Pancreas (tissue), 10 donors: ENCODE data around the gene IDI1. TPM values are rescaled to one million over a fixed set of nuclear protein-coding genes. Genes with fewer than 3 reads are reported as not detected.

Experiments
- ATAC-seq, 4 donors: fragments of 200-7000 bp; cut with Tn5 transposase; one replicate each; pipeline versions ENCODE4 v1.8.0 to v1.9.1; 2020; ENCODE audit warnings: mild to moderate bottlenecking in 4 of 4, moderate library complexity in 4 of 4
- DNase-seq, 6 donors: peaks; one replicate each; pipeline ENCODE4 v3.0.0-alpha.2; 2020
- FAIRE-seq: peaks from 2 replicates; lab custom pipeline; 2012; peaks lifted over from hg19 to GRCh38; lab: Jason Lieb, UNC
- H3K27ac ChIP-seq, 4 donors: fragments of 200-600 bp; sonication (generic); 1 replicate in 3 of 4; 2 replicates in 1 of 4; pipeline versions ENCODE4 v1.5.0 to v1.8.0; 2020
- H3K27me3 ChIP-seq, 4 donors: fragments of 200-600 bp; one replicate each; pipeline ENCODE4 v1.8.0; 2021
- H3K36me3 ChIP-seq, 3 donors: fragments of 200-600 bp; sonication (generic) in 1 of 3; one replicate each; pipeline versions ENCODE4 v1.5.0 to v1.8.0; 2020 to 2021
- H3K4me1 ChIP-seq, 3 donors: fragments of 200-600 bp; one replicate each; pipeline ENCODE4 v1.8.0; 2021
- H3K4me3 ChIP-seq, 4 donors: fragments of 200-600 bp; sonication (generic) in 2 of 4; one replicate each; pipeline versions ENCODE4 v1.5.0 to v1.8.0; 2020 to 2021
- H3K9me3 ChIP-seq, 4 donors: fragments of 200-600 bp; one replicate each; pipeline ENCODE4 v1.8.0; 2021
- CTCF ChIP-seq, 4 donors: fragments of 200-600 bp; sonication (generic) in 3 of 4; IDR thresholded peaks; one replicate each; pipeline versions ENCODE4 v1.5.0 to v1.8.0; 2021; ENCODE audit warnings: antibody characterized with exemption in 4 of 4
- WGBS, 2 donors: extraction: QIAGEN DNeasy Blood & Tissue Kit; methylation state at CpG; one replicate each; pipeline ENCODE4 v1.1.7; 2013; 5-methylcytosine and 5-hydroxymethylcytosine counted together
- intact Hi-C, 3 donors: fragments of 100-400 bp; cut with DNase I; formaldehyde crosslinking; loops; one replicate each; pipeline versions ENCODE4 v1.11.1 to v1.14.2; 2022
- polyA plus RNA-seq, 2 donors: library from polyadenylated mRNA; stranded (reverse); fragments of 200-250 nt; gene quantifications; one replicate each; pipeline ENCODE4 v1.2.3, GENCODE V29; 2013
- total RNA-seq, 6 donors: library from RNA; stranded (reverse); fragmentation: NEBNext Ultra II Directional in 4 of 6; extraction: Animal tissue kit (Norgen Biotek cat#: 25700) in 4 of 6; gene quantifications; one replicate each; pipeline versions ENCODE4 v1.2.1 to v1.2.4, GENCODE V29; 2021 to 2023
- donor health status: healthy with polysubstance abuse.
- donor health status: DM: no; HTN: no; CAD: no; lungs with moderate emphysema.
- donor health status: DM: no; HTN: no; CAD: no.
- donor health status: control.
- donor health status: control.
- donor health status: Bipolar disorder and iron deficiency.
- donor health status: DM: yes; HTN: yes; CAD: no.
- donor health status: DM: no; HTN: no; CAD: no.
- donor health status: DM: no; HTN: no; CAD: no.
- donor health status: DM: yes; HTN: yes; CAD: no.

IDI1 gene
- total and polyA plus RNA-seq, 8 donors: 5.4 to 26.7 (median 9.6) TPM

- ATAC-seq (no peak), FAIRE-seq (no peak), DNase-seq (no peak)
- peaks cover 26 to 48% (median 29%) of the 10 kb centered on the region in 3 donors for H3K4me1 ChIP-seq
- WGBS, 2 donors: 17 to 18% methylated on average over 5 of the region's 5 CpGs
- H3K27me3 ChIP-seq: no peaks in the 10 kb centered on the region
- TF ChIP-seq CTCF (IDR thresholded peaks at IDR 0.05): no peak
- no peaks in the 10 kb centered on the region for H3K9me3 ChIP-seq
- peak overlapping the region in 3 of 4 donors; percentile 98 to 100 (median 99) for H3K27ac ChIP-seq
- H3K36me3 ChIP-seq: peaks cover 0 to 4% (median 0%) of the 10 kb centered on the region in 3 donors
- peak overlapping the region; percentile 51 to 66 (median 58) for H3K4me3 ChIP-seq
- intact Hi-C loops: no loop called here
These were observed 1.2 kb upstream of the IDI1 start for GRCh38 chr10:1050145-1050544.

- H3K27ac ChIP-seq: peak overlapping the region; percentile 98 to 100 (median 100)
- TF ChIP-seq CTCF (IDR thresholded peaks at IDR 0.05): no peak
- intact Hi-C loops: no loop called here
- FAIRE-seq (no peak), DNase-seq (no peak), ATAC-seq (peak in 2 of 4 donors; percentile 0 to 1)
- peaks cover 19 to 48% (median 22%) of the 10 kb centered on the region in 3 donors for H3K4me1 ChIP-seq
- H3K9me3 ChIP-seq: no peaks in the 10 kb centered on the region
- H3K4me3 ChIP-seq: peak overlapping the region; percentile 51 to 66 (median 58)
- no peaks in the 10 kb centered on the region for H3K27me3 ChIP-seq
- H3K36me3 ChIP-seq: peaks cover 0 to 4% (median 0%) of the 10 kb centered on the region in 3 donors
- 0% methylated on average over 29 to 34 of the region's 34 CpGs for WGBS, 2 donors
These were observed 573 bp upstream of the IDI1 start for GRCh38 chr10:1049425-1049958.

- peaks cover 10 to 37% (median 18%) of the 10 kb centered on the region in 3 donors for H3K4me1 ChIP-seq
- WGBS, 2 donors: 0% methylated on average over 37 of the region's 37 CpGs
- H3K27me3 ChIP-seq: no peaks in the 10 kb centered on the region
- peak overlapping the region; percentile 98 to 100 (median 100) for H3K27ac ChIP-seq
- intact Hi-C loops: no loop called here
- FAIRE-seq: no peak
- DNase-seq: peak in 4 of 6 donors; percentile 29 to 71 (median 51)
- TF ChIP-seq CTCF (IDR thresholded peaks at IDR 0.05): no peak
- peaks cover 0 to 4% (median 0%) of the 10 kb centered on the region in 3 donors for H3K36me3 ChIP-seq
- peak in 3 of 4 donors; percentile 0 to 24 (median 1) for ATAC-seq
- H3K4me3 ChIP-seq: peak overlapping the region; percentile 51 to 66 (median 58)
- H3K9me3 ChIP-seq: no peaks in the 10 kb centered on the region
These were observed 579 bp downstream of the IDI1 start for GRCh38 chr10:1048349-1048731.

GRCh38 chr10:1047937-1048336 lies 982 bp downstream of the IDI1 start:
- Histone ChIP-seq H3K4me3 (peak overlapping the region; percentile 51 to 66 (median 58)), H3K27ac (peak overlapping the region; percentile 98 to 100 (median 100)), H3K9me3 (no peaks in the 10 kb centered on the region), H3K27me3 (no peaks in the 10 kb centered on the region), H3K36me3 (peaks cover 0 to 6% (median 0%) of the 10 kb centered on the region in 3 donors), H3K4me1 (peaks cover 10 to 36% (median 18%) of the 10 kb centered on the region in 3 donors)
- TF ChIP-seq CTCF (IDR thresholded peaks at IDR 0.05): no peak
- FAIRE-seq (no peak), ATAC-seq (no peak), DNase-seq (no peak)
- intact Hi-C loops: no loop called here
- WGBS, 2 donors: 3% methylated on average over 15 of the region's 15 CpGs

GRCh38 chr10:1045415-1045814 lies 3.5 kb downstream of the IDI1 start:
- WGBS, 2 donors: 82% methylated on average over 6 of the region's 6 CpGs
- H3K4me1 ChIP-seq: peaks cover 6 to 29% (median 10%) of the 10 kb centered on the region in 3 donors
- intact Hi-C loops: no loop called here
- H3K9me3 ChIP-seq: no peaks in the 10 kb centered on the region
- H3K36me3 ChIP-seq: peaks cover 0 to 20% (median 4%) of the 10 kb centered on the region in 3 donors
- no peak for TF ChIP-seq CTCF (IDR thresholded peaks at IDR 0.05)
- FAIRE-seq (no peak), ATAC-seq (no peak), DNase-seq (no peak)
- H3K4me3 ChIP-seq: no peak overlapping the region
- no peaks in the 10 kb centered on the region for H3K27me3 ChIP-seq
- H3K27ac ChIP-seq: no peak overlapping the region
